Liver (tissue), 3 donors: ENCODE results near the gene DNAJB13.

Experiments used
- GABPA ChIP-seq, 2 donors: IDR thresholded peaks in 1 of 2; conservative IDR thresholded peaks in 1 of 2; 2 replicates each; pipeline ENCODE4 v1.6.1; 2016; ENCODE audit warnings: antibody characterized with exemption in 2 of 2, mild to moderate bottlenecking in 1 of 2, moderate library complexity in 1 of 2
- HNF4A ChIP-seq, 2 donors: conservative IDR thresholded peaks; 2 replicates each; pipeline ENCODE4 v1.6.1; 2016; ENCODE audit warnings: antibody characterized with exemption in 2 of 2, mild to moderate bottlenecking in 2 of 2
- HNF4G ChIP-seq: IDR thresholded peaks from 2 replicates; pipeline ENCODE4 v1.6.1; 2016; ENCODE audit warnings: antibody characterized with exemption
- JUND ChIP-seq, 2 donors: IDR thresholded peaks; 2 replicates each; pipeline ENCODE4 v1.6.1; 2016; ENCODE audit warnings: antibody characterized with exemption in 2 of 2
- RAD21 ChIP-seq, 2 donors: IDR thresholded peaks; 2 replicates each; pipeline ENCODE4 v1.6.1; 2016; ENCODE audit warnings: antibody characterized with exemption in 2 of 2, mild to moderate bottlenecking in 2 of 2
- RXRA ChIP-seq, 2 donors: IDR thresholded peaks; 2 replicates each; pipeline ENCODE4 v1.6.1; 2017 to 2018; ENCODE audit warnings: antibody characterized with exemption in 2 of 2, mild to moderate bottlenecking in 1 of 2
- YY1 ChIP-seq: IDR thresholded peaks from 2 replicates; pipeline ENCODE4 v1.6.1; 2016; ENCODE audit warnings: antibody characterized with exemption, mild to moderate bottlenecking
- TF ChIP-seq, protein P1 (sequence below): fragments of 150-350 bp; IDR thresholded peaks from 2 replicates; pipeline ENCODE4 v1.5.1; 2017; ENCODE audit warnings: improper control_type of control experiment, low read depth, low read length; ENCODE audit not compliant: missing input control
- TF ChIP-seq, protein P2 (sequence below): IDR thresholded peaks from 2 replicates; pipeline ENCODE4 v1.6.1; 2016; ENCODE audit warnings: antibody characterized with exemption
- TF ChIP-seq, protein P3 (sequence below): IDR thresholded peaks from 2 replicates; pipeline ENCODE4 v1.6.1; 2016; ENCODE audit warnings: antibody characterized with exemption, mild to moderate bottlenecking
- TF ChIP-seq, protein P4 (sequence below): IDR thresholded peaks from 2 replicates; pipeline ENCODE4 v1.6.1; 2016; ENCODE audit warnings: antibody characterized with exemption
- TF ChIP-seq, protein P5 (sequence below): IDR thresholded peaks from 2 replicates; pipeline ENCODE4 v1.6.1; 2016; ENCODE audit warnings: antibody characterized with exemption
- donor health status: healthy.
- donor health status: healthy.

DNA sequence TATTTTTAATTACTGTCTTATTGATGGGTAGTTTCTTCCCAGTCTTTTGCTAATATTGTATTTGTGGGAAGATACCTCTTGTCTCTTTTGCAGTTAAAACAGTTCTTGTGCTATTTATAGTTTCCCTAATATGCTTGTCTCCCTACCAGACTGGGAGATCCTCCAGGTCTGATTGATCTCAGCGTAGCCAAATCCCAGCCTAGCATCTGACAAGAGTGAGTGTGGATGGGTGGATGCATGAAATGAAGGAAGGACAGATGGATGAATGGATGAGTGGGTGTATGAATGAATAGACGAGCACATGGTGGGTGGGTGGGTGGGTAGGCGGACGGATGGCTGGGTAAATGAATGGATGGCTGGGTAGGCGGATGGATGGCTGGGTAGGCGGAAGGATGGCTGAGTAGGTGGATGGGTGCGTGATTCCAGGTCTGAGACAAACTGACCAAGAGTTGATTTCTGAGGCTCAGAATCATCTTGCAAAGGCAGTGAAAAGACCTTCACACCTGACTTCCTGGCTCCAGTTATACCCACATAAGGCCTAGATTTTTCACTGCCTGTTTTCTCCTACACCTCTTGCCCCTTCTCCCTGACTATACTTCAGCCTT lies 11.4 kb downstream of the DNAJB13 start:
- TF ChIP-seq RXRA (IDR thresholded peaks at IDR 0.05) = no peak
- TF ChIP-seq GABPA (IDR thresholded peaks at IDR 0.05 in 1 of 2, conservative IDR thresholded peaks at IDR 0.05 in 1 of 2) = no peak
- TF ChIP-seq, protein P1, sequence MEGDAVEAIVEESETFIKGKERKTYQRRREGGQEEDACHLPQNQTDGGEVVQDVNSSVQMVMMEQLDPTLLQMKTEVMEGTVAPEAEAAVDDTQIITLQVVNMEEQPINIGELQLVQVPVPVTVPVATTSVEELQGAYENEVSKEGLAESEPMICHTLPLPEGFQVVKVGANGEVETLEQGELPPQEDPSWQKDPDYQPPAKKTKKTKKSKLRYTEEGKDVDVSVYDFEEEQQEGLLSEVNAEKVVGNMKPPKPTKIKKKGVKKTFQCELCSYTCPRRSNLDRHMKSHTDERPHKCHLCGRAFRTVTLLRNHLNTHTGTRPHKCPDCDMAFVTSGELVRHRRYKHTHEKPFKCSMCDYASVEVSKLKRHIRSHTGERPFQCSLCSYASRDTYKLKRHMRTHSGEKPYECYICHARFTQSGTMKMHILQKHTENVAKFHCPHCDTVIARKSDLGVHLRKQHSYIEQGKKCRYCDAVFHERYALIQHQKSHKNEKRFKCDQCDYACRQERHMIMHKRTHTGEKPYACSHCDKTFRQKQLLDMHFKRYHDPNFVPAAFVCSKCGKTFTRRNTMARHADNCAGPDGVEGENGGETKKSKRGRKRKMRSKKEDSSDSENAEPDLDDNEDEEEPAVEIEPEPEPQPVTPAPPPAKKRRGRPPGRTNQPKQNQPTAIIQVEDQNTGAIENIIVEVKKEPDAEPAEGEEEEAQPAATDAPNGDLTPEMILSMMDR = no peak
- no peak for TF ChIP-seq RAD21 (IDR thresholded peaks at IDR 0.05)
- TF ChIP-seq, protein P2, sequence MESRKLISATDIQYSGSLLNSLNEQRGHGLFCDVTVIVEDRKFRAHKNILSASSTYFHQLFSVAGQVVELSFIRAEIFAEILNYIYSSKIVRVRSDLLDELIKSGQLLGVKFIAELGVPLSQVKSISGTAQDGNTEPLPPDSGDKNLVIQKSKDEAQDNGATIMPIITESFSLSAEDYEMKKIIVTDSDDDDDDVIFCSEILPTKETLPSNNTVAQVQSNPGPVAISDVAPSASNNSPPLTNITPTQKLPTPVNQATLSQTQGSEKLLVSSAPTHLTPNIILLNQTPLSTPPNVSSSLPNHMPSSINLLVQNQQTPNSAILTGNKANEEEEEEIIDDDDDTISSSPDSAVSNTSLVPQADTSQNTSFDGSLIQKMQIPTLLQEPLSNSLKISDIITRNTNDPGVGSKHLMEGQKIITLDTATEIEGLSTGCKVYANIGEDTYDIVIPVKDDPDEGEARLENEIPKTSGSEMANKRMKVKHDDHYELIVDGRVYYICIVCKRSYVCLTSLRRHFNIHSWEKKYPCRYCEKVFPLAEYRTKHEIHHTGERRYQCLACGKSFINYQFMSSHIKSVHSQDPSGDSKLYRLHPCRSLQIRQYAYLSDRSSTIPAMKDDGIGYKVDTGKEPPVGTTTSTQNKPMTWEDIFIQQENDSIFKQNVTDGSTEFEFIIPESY = no peak
- TF ChIP-seq, protein P3, sequence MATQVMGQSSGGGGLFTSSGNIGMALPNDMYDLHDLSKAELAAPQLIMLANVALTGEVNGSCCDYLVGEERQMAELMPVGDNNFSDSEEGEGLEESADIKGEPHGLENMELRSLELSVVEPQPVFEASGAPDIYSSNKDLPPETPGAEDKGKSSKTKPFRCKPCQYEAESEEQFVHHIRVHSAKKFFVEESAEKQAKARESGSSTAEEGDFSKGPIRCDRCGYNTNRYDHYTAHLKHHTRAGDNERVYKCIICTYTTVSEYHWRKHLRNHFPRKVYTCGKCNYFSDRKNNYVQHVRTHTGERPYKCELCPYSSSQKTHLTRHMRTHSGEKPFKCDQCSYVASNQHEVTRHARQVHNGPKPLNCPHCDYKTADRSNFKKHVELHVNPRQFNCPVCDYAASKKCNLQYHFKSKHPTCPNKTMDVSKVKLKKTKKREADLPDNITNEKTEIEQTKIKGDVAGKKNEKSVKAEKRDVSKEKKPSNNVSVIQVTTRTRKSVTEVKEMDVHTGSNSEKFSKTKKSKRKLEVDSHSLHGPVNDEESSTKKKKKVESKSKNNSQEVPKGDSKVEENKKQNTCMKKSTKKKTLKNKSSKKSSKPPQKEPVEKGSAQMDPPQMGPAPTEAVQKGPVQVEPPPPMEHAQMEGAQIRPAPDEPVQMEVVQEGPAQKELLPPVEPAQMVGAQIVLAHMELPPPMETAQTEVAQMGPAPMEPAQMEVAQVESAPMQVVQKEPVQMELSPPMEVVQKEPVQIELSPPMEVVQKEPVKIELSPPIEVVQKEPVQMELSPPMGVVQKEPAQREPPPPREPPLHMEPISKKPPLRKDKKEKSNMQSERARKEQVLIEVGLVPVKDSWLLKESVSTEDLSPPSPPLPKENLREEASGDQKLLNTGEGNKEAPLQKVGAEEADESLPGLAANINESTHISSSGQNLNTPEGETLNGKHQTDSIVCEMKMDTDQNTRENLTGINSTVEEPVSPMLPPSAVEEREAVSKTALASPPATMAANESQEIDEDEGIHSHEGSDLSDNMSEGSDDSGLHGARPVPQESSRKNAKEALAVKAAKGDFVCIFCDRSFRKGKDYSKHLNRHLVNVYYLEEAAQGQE = no peak
- TF ChIP-seq, protein P4, sequence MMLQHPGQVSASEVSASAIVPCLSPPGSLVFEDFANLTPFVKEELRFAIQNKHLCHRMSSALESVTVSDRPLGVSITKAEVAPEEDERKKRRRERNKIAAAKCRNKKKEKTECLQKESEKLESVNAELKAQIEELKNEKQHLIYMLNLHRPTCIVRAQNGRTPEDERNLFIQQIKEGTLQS = no peak
- no peak for TF ChIP-seq YY1
- TF ChIP-seq, protein P5, sequence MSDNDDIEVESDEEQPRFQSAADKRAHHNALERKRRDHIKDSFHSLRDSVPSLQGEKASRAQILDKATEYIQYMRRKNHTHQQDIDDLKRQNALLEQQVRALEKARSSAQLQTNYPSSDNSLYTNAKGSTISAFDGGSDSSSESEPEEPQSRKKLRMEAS = no peak
- no peak for TF ChIP-seq HNF4G
- no peak for TF ChIP-seq JUND (IDR thresholded peaks at IDR 0.05)
- no peak for TF ChIP-seq HNF4A (conservative IDR thresholded peaks at IDR 0.05)
